GM23248 (cell line): ENCODE data around the gene MROH8. TPM values are rescaled to one million over a fixed set of nuclear protein-coding genes. Genes with fewer than 3 reads are reported as not detected.

Experiments used
- DNase-seq: peaks from one replicate; pipeline ENCODE4 v3.0.0-alpha.2; 2015
- H2AFZ ChIP-seq: fragments of 200-600 bp; sonication (generic); 2 replicates; pipeline ENCODE4 v1.6.1; 2016; ENCODE audit warnings: antibody characterized with exemption
- H3F3A ChIP-seq: fragments of 200-600 bp; sonication (generic); 2 replicates; pipeline ENCODE4 v1.6.1; 2016; ENCODE audit warnings: mild to moderate bottlenecking, antibody characterized with exemption, mixed run types; ENCODE audit not compliant: insufficient read depth
- H3K27ac ChIP-seq: fragments of 200-600 bp; sonication (generic); 2 replicates; pipeline ENCODE4 v1.5.1; 2016; ENCODE audit warnings: mild to moderate bottlenecking
- H3K27me3 ChIP-seq: fragments of 200-600 bp; sonication (generic); replicated peaks from 2 replicates; pipeline ENCODE4 v1.6.1; 2016; ENCODE audit warnings: mild to moderate bottlenecking; ENCODE audit not compliant: insufficient read depth
- H3K36me3 ChIP-seq: fragments of 200-600 bp; sonication (generic); 2 replicates; pipeline ENCODE4 v1.6.1; 2016; ENCODE audit warnings: low read depth, mild to moderate bottlenecking
- H3K4me1 ChIP-seq: fragments of 200-600 bp; sonication (generic); 2 replicates; pipeline ENCODE4 v1.6.1; 2016; ENCODE audit warnings: mild to moderate bottlenecking; ENCODE audit not compliant: insufficient read depth
- H3K4me2 ChIP-seq: fragments of 200-600 bp; sonication (generic); one replicate; pipeline ENCODE4 v1.6.1; 2016; ENCODE audit warnings: mild to moderate bottlenecking; ENCODE audit not compliant: unreplicated experiment
- H3K4me3 ChIP-seq: fragments of 200-600 bp; sonication (generic); 2 replicates; pipeline ENCODE4 v1.5.1; 2016; ENCODE audit warnings: mild to moderate bottlenecking
- H3K79me2 ChIP-seq: fragments of 200-600 bp; sonication (generic); 2 replicates; pipeline ENCODE4 v1.6.1; 2016; ENCODE audit warnings: mild to moderate bottlenecking; ENCODE audit not compliant: insufficient read depth
- H3K9ac ChIP-seq: fragments of 200-600 bp; sonication (generic); 2 replicates; pipeline ENCODE4 v1.6.1; 2016; ENCODE audit warnings: mild to moderate bottlenecking
- H3K9me2 ChIP-seq: fragments of 200-600 bp; sonication (generic); 2 replicates; pipeline ENCODE4 v1.6.1; 2016; ENCODE audit warnings: mixed run types, mild to moderate bottlenecking, moderate library complexity; ENCODE audit not compliant: insufficient read depth
- H3K9me3 ChIP-seq: fragments of 200-600 bp; sonication (generic); one replicate; pipeline ENCODE4 v1.6.1; 2017; ENCODE audit warnings: low read depth
- H4K20me1 ChIP-seq: fragments of 200-600 bp; sonication (generic); 2 replicates; pipeline ENCODE4 v1.6.0; 2016; ENCODE audit not compliant: insufficient read depth
- EZH2 ChIP-seq: fragments of 200-600 bp; sonication (generic); IDR thresholded peaks from 2 replicates; pipeline ENCODE4 v1.6.1; 2018; ENCODE audit warnings: antibody characterized with exemption, mild to moderate bottlenecking; ENCODE audit not compliant: insufficient read depth, poor library complexity, severe bottlenecking
- EZH2phosphoT487 ChIP-seq: fragments of 200-600 bp; sonication (generic); IDR thresholded peaks from 2 replicates; pipeline ENCODE4 v1.6.1; 2018; ENCODE audit warnings: antibody characterized with exemption, moderate library complexity, mild to moderate bottlenecking, low read depth; ENCODE audit not compliant: insufficient read depth
- WGBS, 2 experiments: methylation state at CpG; one replicate each; pipeline ENCODE4 v1.1.6; 2015 to 2017; ENCODE audit warnings: low lambda C conversion rate in 2 of 2, low coverage in 1 of 2; ENCODE audit errors: missing lambda C conversion rate in 2 of 2; 5-methylcytosine and 5-hydroxymethylcytosine counted together
- in situ Hi-C: fragments of 300-500 bp; cut with MboI; formaldehyde crosslinking; loops from 2 replicates; pipeline ENCODE4 v1.15.0; 2020
- polyA plus RNA-seq: library from polyadenylated mRNA; unstranded; fragments of >200 nt; fragmentation: Nextera tagmentation; extraction: Ambion mirVana; gene quantifications from 2 replicates; pipeline ENCODE4 v1.2.1, GENCODE V29; 2016
- total RNA-seq: library from RNA; depleted of rRNA; stranded (reverse); fragments of >200 nt; shearing (Covaris generic); gene quantifications from 2 replicates; pipeline ENCODE4 v1.2.3, GENCODE V29; 2014

The MROH8 gene
- total and polyA plus RNA-seq, 2 experiments from 2014 or later: 0.89 to 4.2 TPM

GRCh38 chr20:37225146-37225545, 45.8 kb upstream of the MROH8 start:
- Histone ChIP-seq H4K20me1 (no peaks in the 10 kb centered on the region), H2AFZ (no peak overlapping the region), H3K79me2 (peaks cover 16% of the 10 kb centered on the region), H3K27me3 (no peaks in the 10 kb centered on the region), H3K4me3 (no peak overlapping the region), H3K9me3 (no peaks in the 10 kb centered on the region), H3K4me1 (peaks cover 23% of the 10 kb centered on the region), H3K27ac (no peak overlapping the region), H3K9me2 (no peaks in the 10 kb centered on the region), H3K4me2 (no peak overlapping the region), H3K9ac (no peak overlapping the region), H3K36me3 (peaks cover 51% of the 10 kb centered on the region), H3F3A (peaks cover 33% of the 10 kb centered on the region)
- no peak for TF ChIP-seq EZH2phosphoT487
- TF ChIP-seq EZH2: no peak
- no peak for DNase-seq
- 100% methylated on average over 5 of the region's 5 CpGs for WGBS, 2 experiments
- in situ Hi-C loops: no loop called here

DNA sequence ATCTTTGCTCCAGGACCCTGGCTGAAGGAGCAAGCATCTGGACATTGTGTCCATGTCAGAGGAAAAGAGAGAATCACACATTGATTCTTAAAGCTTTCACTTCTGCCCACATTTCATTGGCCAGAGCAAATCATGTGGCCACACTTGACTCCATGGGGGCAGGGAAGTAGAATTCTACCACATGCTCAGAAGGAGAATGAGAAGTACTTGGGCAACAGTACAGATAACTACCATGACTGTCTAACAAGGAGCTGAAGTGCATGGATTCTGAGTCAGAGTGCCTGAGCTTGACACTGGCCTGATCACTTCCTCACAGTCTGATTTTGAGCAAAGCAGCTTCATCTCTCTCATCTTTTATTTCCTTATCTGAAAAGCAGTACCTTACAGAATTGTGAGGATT, 43.7 kb upstream of the MROH8 start:
- peak; percentile 96 for DNase-seq
- peaks cover 22% of the 10 kb centered on the region for H3K4me1 ChIP-seq
- H3K9ac ChIP-seq: peak overlapping the region; percentile 13; the same call in 1 of the 2 replicates
- peak overlapping the region; percentile 14; the same call in 1 of the 2 replicates for H2AFZ ChIP-seq
- no peaks in the 10 kb centered on the region for H3K27me3 ChIP-seq
- H3K9me2 ChIP-seq: no peaks in the 10 kb centered on the region
- in situ Hi-C loops: no loop called here
- H3K4me2 ChIP-seq: peak overlapping the region; percentile 24
- H3K36me3 ChIP-seq: peaks cover 43% of the 10 kb centered on the region
- peaks cover 32% of the 10 kb centered on the region for H3K79me2 ChIP-seq
- TF ChIP-seq EZH2phosphoT487 (no peak), EZH2 (no peak)
- H4K20me1 ChIP-seq: no peaks in the 10 kb centered on the region
- peak overlapping the region; percentile 72 for H3K27ac ChIP-seq
- peaks cover 30% of the 10 kb centered on the region for H3F3A ChIP-seq
- 0 out of 2 replicates have a peak overlapping the region, but pooled peaks have one; percentile 4 for H3K4me3 ChIP-seq
- H3K9me3 ChIP-seq: no peaks in the 10 kb centered on the region

DNA sequence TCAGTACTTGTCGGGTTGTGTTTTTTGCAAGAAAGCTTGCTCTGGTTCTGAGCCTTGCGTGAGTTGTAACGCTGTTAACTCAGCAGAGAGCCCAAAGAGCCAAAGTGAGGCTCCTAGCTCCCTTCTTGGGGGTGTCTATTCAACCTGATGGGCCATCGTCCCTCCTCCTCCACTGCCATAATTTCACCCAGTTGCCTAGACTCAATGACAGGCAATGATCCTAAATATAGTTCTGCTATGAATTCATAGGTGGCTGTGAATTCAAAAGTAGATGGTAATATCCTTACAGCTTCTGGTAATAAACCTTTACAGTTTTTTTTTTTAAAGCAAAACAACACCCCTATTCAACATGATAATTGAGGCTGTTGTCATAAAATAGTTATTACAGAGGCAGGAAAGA, 42.7 kb upstream of the MROH8 start:
- DNase-seq: no peak
- peaks cover 26% of the 10 kb centered on the region for H3F3A ChIP-seq
- peaks cover 18% of the 10 kb centered on the region for H3K4me1 ChIP-seq
- peaks cover 37% of the 10 kb centered on the region for H3K36me3 ChIP-seq
- no peak overlapping the region for H2AFZ ChIP-seq
- H3K27ac ChIP-seq: no peak overlapping the region
- in situ Hi-C loops: no loop called here
- H3K79me2 ChIP-seq: peaks cover 32% of the 10 kb centered on the region
- TF ChIP-seq EZH2phosphoT487 (no peak), EZH2 (no peak)
- H3K9me3 ChIP-seq: no peaks in the 10 kb centered on the region
- no peaks in the 10 kb centered on the region for H4K20me1 ChIP-seq
- H3K4me2 ChIP-seq: no peak overlapping the region
- H3K4me3 ChIP-seq: no peak overlapping the region
- WGBS, 2 experiments: 97 to 98% methylated on average over 4 of the region's 4 CpGs
- no peaks in the 10 kb centered on the region for H3K9me2 ChIP-seq
- H3K9ac ChIP-seq: no peak overlapping the region
- no peaks in the 10 kb centered on the region for H3K27me3 ChIP-seq

- H3K9me2 ChIP-seq: no peaks in the 10 kb centered on the region
- H3K4me1 ChIP-seq: peaks cover 18% of the 10 kb centered on the region
- H3K4me3 ChIP-seq: no peak overlapping the region
- H3K27me3 ChIP-seq: no peaks in the 10 kb centered on the region
- H3K27ac ChIP-seq: peak overlapping the region; percentile 58
- no peak for TF ChIP-seq EZH2phosphoT487
- no peak for TF ChIP-seq EZH2
- DNase-seq: peak; percentile 66
- peaks cover 32% of the 10 kb centered on the region for H3K79me2 ChIP-seq
- peaks cover 33% of the 10 kb centered on the region for H3K36me3 ChIP-seq
- H2AFZ ChIP-seq: no peak overlapping the region
- H3F3A ChIP-seq: peaks cover 26% of the 10 kb centered on the region
- WGBS, 2 experiments: 21 to 38% methylated on average over 3 of the region's 3 CpGs
- in situ Hi-C loops: no loop called here
- H4K20me1 ChIP-seq: no peaks in the 10 kb centered on the region
- H3K9ac ChIP-seq: peak overlapping the region; percentile 60
- no peak overlapping the region for H3K4me2 ChIP-seq
- no peaks in the 10 kb centered on the region for H3K9me3 ChIP-seq
These were observed 41.4 kb upstream of the MROH8 start for GRCh38 chr20:37220731-37221130.
